ENCODE data around the gene EMP2. TPM values are rescaled to one million over a fixed set of nuclear protein-coding genes. Genes with fewer than 3 reads are reported as not detected.
"Not testable (repeated sequence)": the region's sequence is repeated elsewhere in the genome, so short reads cannot be mapped to it uniquely, and the experiment has no call there.

Gene EMP2
- total and polyA plus RNA-seq, 3 donors from 2014 or later, result 9.3 to 18.4 (median 13.1) TPM

DNA sequence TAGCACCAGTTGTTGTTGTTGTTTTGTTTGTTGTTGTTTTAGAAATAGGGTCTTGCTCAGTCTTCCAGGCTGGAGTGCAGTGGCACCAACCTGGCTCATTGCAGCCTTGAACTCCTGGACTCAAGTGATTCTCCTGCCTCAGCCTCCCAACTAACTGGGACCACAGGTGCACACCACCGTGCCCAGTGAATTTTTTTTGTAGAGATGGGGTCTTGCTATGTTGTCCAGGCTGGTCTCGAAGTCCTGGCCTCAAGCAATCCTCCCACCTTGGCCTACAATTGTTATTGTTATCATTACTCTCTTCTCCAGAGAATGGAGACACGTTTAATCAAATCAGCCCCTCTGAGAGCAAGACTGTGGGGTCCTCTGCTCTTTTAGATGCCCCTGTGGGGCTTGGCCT lies 42.7 kb upstream of the EMP2 start:
- H3K27ac ChIP-seq, result no peak overlapping the region
- intact Hi-C loops (cut with DNase I; ENCODE audit: low total_unique reads), result no loop called here
- TF ChIP-seq, protein P1, sequence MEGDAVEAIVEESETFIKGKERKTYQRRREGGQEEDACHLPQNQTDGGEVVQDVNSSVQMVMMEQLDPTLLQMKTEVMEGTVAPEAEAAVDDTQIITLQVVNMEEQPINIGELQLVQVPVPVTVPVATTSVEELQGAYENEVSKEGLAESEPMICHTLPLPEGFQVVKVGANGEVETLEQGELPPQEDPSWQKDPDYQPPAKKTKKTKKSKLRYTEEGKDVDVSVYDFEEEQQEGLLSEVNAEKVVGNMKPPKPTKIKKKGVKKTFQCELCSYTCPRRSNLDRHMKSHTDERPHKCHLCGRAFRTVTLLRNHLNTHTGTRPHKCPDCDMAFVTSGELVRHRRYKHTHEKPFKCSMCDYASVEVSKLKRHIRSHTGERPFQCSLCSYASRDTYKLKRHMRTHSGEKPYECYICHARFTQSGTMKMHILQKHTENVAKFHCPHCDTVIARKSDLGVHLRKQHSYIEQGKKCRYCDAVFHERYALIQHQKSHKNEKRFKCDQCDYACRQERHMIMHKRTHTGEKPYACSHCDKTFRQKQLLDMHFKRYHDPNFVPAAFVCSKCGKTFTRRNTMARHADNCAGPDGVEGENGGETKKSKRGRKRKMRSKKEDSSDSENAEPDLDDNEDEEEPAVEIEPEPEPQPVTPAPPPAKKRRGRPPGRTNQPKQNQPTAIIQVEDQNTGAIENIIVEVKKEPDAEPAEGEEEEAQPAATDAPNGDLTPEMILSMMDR (IDR thresholded peaks at IDR 0.05), result no peak
- TF ChIP-seq POLR2A (IDR thresholded peaks at IDR 0.05), result no peak

GRCh38 chr16:10622036-10622921 lies 41.9 kb upstream of the EMP2 start:
- TF ChIP-seq, protein P1 (IDR thresholded peaks at IDR 0.05), result no peak
- TF ChIP-seq POLR2A (IDR thresholded peaks at IDR 0.05), result no peak
- intact Hi-C loops (cut with DNase I; ENCODE audit: low total_unique reads), result no loop called here
- H3K9me3 ChIP-seq, result no peaks in the 10 kb centered on the region
- H3K27ac ChIP-seq, result no peak overlapping the region
- H3K36me3 ChIP-seq (ENCODE audit: low read depth, missing control alignments), result no peaks in the 10 kb centered on the region
- H3K4me1 ChIP-seq, result peaks cover 2% of the 10 kb centered on the region
- no peaks in the 10 kb centered on the region for H3K27me3 ChIP-seq
- 75 to 79% methylated on average over 11 to 19 of the region's 19 CpGs for WGBS, 2 donors
- DNase-seq, result no peak
- no peak overlapping the region for H3K4me3 ChIP-seq

More for the DNA sequence above, 42.7 kb upstream of the EMP2 start:
- no peak for DNase-seq
- H3K36me3 ChIP-seq (ENCODE audit: low read depth, missing control alignments), result no peaks in the 10 kb centered on the region
- no peaks in the 10 kb centered on the region for H3K27me3 ChIP-seq
- no peaks in the 10 kb centered on the region for H3K9me3 ChIP-seq
- 74 to 84% methylated on average over 3 of the region's 3 CpGs for WGBS, 2 donors
- H3K4me1 ChIP-seq, result no peaks in the 10 kb centered on the region
- no peak overlapping the region for H3K4me3 ChIP-seq

DNA sequence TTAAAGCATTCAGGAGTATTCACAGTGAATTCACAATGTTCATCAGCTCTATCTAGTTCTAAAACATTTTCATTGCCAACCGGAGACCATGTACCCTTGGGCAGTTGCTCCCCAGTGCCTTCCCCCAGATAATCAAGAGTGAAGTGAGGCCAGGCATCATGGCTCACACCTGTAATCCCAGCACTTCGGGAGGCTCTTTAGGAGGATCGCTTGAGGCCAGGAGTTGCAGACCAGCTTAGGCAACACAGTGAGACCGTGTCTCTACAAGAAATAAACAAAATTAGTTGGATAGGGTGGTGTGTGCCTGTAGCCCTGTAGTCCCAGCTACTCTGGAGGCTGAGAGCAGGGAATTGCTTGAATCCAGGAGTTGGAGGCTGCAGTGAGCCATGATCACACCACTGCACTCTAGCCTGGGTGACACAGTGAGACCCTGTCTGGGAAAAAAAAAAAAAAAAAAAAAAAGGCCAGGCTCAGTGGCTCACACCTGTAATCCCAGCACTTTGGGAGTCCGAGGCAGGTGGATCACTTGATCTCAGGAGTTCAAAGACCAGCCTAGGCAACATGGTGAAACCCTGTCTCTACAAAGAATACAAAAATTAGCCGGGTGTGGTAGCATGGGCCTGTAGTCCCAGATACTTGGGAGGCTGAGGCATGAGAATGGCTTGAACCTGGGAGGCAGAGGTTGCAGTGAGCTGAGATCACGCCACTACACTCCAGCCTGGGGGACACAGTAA lies 41.0 kb upstream of the EMP2 start:
- H3K27me3 ChIP-seq; H3K9me3 ChIP-seq; H3K36me3 ChIP-seq (ENCODE audit: low read depth, missing control alignments); H3K27ac ChIP-seq; H3K4me3 ChIP-seq; intact Hi-C loops (cut with DNase I; ENCODE audit: low total_unique reads); H3K4me1 ChIP-seq; DNase-seq: not testable (repeated sequence)
- 86 to 95% methylated on average over 7 of the region's 7 CpGs for WGBS, 2 donors

- H3K4me3 ChIP-seq, result no peak overlapping the region
- no peak overlapping the region for H3K27ac ChIP-seq
- TF ChIP-seq, protein P1 (IDR thresholded peaks at IDR 0.05), result no peak
- TF ChIP-seq POLR2A (IDR thresholded peaks at IDR 0.05), result no peak
- peaks cover 7% of the 10 kb centered on the region for H3K4me1 ChIP-seq
- DNase-seq, result no peak
- intact Hi-C loops (cut with DNase I; ENCODE audit: low total_unique reads), result no loop called here
- no peaks in the 10 kb centered on the region for H3K27me3 ChIP-seq
- no peaks in the 10 kb centered on the region for H3K36me3 ChIP-seq (ENCODE audit: low read depth, missing control alignments)
- WGBS, 2 donors, result 88% methylated on average over 6 of the region's 6 CpGs
- H3K9me3 ChIP-seq, result no peaks in the 10 kb centered on the region
These were observed 39.7 kb upstream of the EMP2 start for GRCh38 chr16:10620120-10620519.

- Histone ChIP-seq H3K9me3 (no peaks in the 10 kb centered on the region), H3K4me3 (no peak overlapping the region), H3K27me3 (no peaks in the 10 kb centered on the region), H3K27ac (no peak overlapping the region), H3K36me3 (ENCODE audit: low read depth, missing control alignments) (no peaks in the 10 kb centered on the region), H3K4me1 (peaks cover 7% of the 10 kb centered on the region)
- DNase-seq, result peak; percentile 42
- intact Hi-C loops (cut with DNase I; ENCODE audit: low total_unique reads), result no loop called here
- TF ChIP-seq, protein P1 (IDR thresholded peaks at IDR 0.05), result no peak
- no peak for TF ChIP-seq POLR2A (IDR thresholded peaks at IDR 0.05)
- WGBS, 2 donors, result 47 to 48% methylated on average over 23 to 25 of the region's 25 CpGs
These were observed 39.0 kb upstream of the EMP2 start for GRCh38 chr16:10619271-10619849.
